ENCODE measurements around the gene STK17A.
"Not testable (repeated sequence)": the region's sequence is repeated elsewhere in the genome, so short reads cannot be mapped to it uniquely, and the experiment has no call there.

Gene STK17A

GRCh38 chr7:43602256-43602655 is 19.3 kb downstream of the STK17A start:
- no peak for DNase-seq

GRCh38 chr7:43604251-43604650 is 21.3 kb downstream of the STK17A start:
- no peak for DNase-seq

- no peak for DNase-seq
These were observed 26.2 kb downstream of the STK17A start for GRCh38 chr7:43609097-43609496.

GRCh38 chr7:43612128-43612527 is 29.2 kb downstream of the STK17A start:
- DNase-seq = no peak

- no peak for DNase-seq
These were observed 30.0 kb downstream of the STK17A start for GRCh38 chr7:43612599-43613589.

- DNase-seq = no peak
These were observed 32.7 kb downstream of the STK17A start for GRCh38 chr7:43615558-43616145.

GRCh38 chr7:43616977-43617376 is 34.1 kb downstream of the STK17A start:
- no peak for DNase-seq

- DNase-seq = no peak
These were observed 35.2 kb downstream of the STK17A start for GRCh38 chr7:43618073-43618472.

GRCh38 chr7:43619213-43620012 is 36.5 kb downstream of the STK17A start:
- DNase-seq = no peak

GRCh38 chr7:43621729-43622448 is 39.0 kb downstream of the STK17A start:
- no peak for DNase-seq

GRCh38 chr7:43624156-43624555 is 41.2 kb downstream of the STK17A start:
- DNase-seq = no peak

- no peak for DNase-seq
These were observed 42.5 kb downstream of the STK17A start for GRCh38 chr7:43625453-43625852.

GRCh38 chr7:43625980-43626379 is 43.1 kb downstream of the STK17A start:
- no peak for DNase-seq

- no peak for DNase-seq
These were observed 43.8 kb downstream of the STK17A start for GRCh38 chr7:43626695-43627094.

- not testable (repeated sequence) for DNase-seq
These were observed 44.9 kb downstream of the STK17A start for GRCh38 chr7:43627798-43628197.

- no peak for DNase-seq
These were observed 45.5 kb downstream of the STK17A start for GRCh38 chr7:43628431-43628830.

GRCh38 chr7:43629857-43630256 is 46.9 kb downstream of the STK17A start:
- no peak for DNase-seq

GRCh38 chr7:43630482-43630881 is 47.6 kb downstream of the STK17A start:
- DNase-seq = no peak

- no peak for DNase-seq
These were observed 48.7 kb downstream of the STK17A start for GRCh38 chr7:43631559-43631958.

- DNase-seq = no peak
These were observed 49.8 kb downstream of the STK17A start for GRCh38 chr7:43632746-43633145.

GRCh38 chr7:43634384-43634783 is 51.5 kb downstream of the STK17A start:
- no peak for DNase-seq

GRCh38 chr7:43636093-43636492 is 53.2 kb downstream of the STK17A start:
- DNase-seq = no peak
